Brain microvascular endothelial cell (primary cell): ENCODE data around the gene VAPB.

Source experiments
- DNase-seq: peaks from one replicate; pipeline ENCODE4 v3.0.0-alpha.2; 2020
- H3K27ac ChIP-seq: fragments of 250-450 bp; sonication (Bioruptor Pico); 2 replicates; pipeline ENCODE4 v1.5.1; 2020; ENCODE audit warnings: mild to moderate bottlenecking, moderate library complexity
- H3K27me3 ChIP-seq: fragments of 250-450 bp; sonication (Bioruptor Pico); replicated peaks from 2 replicates; pipeline ENCODE4 v1.5.1; 2020; ENCODE audit warnings: mild to moderate bottlenecking
- H3K36me3 ChIP-seq: fragments of 250-450 bp; sonication (Bioruptor Pico); replicated peaks from 2 replicates; pipeline ENCODE4 v1.5.1; 2020; ENCODE audit warnings: mild to moderate bottlenecking
- H3K4me3 ChIP-seq: 2 replicates; pipeline ENCODE4 v1.5.1; 2011; ENCODE audit warnings: low read depth, mild to moderate bottlenecking, control low read depth, low read length, moderate library complexity
- in situ Hi-C: cut with HindIII; loops from 2 replicates; pipeline ENCODE4 v1.10.0; 2017; ENCODE audit warnings: low sequenced_read_pairs, low pct_ligation_motif_present
- TF ChIP-seq, protein P1 (sequence below): IDR thresholded peaks from 2 replicates; pipeline ENCODE4 v1.5.1; 2011; ENCODE audit warnings: low read depth, mild to moderate bottlenecking, moderate library complexity, low read length, control low read depth, inconsistent platforms; ENCODE audit errors: missing control alignments

VAPB gene

DNA sequence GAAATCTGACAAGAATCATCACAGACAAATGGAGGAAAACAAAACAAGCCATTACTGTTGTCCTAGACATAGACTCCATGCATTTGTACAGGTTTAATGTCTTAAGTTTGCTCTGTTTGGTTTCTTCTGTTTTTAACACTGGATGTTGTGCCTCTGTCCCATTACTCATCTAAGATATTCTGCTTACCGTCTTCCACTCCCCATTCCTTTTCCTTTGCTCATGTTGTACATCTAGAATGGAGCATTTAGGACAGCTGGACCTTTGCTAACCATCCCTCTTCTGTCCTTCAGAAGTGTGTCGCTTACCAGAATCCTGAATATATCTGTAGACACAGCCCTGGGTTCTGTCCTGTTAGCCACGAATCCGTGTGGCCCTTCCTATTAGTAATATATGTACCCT lies 44.3 kb upstream of the VAPB start:
- TF ChIP-seq, protein P1, sequence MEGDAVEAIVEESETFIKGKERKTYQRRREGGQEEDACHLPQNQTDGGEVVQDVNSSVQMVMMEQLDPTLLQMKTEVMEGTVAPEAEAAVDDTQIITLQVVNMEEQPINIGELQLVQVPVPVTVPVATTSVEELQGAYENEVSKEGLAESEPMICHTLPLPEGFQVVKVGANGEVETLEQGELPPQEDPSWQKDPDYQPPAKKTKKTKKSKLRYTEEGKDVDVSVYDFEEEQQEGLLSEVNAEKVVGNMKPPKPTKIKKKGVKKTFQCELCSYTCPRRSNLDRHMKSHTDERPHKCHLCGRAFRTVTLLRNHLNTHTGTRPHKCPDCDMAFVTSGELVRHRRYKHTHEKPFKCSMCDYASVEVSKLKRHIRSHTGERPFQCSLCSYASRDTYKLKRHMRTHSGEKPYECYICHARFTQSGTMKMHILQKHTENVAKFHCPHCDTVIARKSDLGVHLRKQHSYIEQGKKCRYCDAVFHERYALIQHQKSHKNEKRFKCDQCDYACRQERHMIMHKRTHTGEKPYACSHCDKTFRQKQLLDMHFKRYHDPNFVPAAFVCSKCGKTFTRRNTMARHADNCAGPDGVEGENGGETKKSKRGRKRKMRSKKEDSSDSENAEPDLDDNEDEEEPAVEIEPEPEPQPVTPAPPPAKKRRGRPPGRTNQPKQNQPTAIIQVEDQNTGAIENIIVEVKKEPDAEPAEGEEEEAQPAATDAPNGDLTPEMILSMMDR = no peak
- Histone ChIP-seq H3K27ac (no peak overlapping the region), H3K27me3 (no peaks in the 10 kb centered on the region), H3K36me3 (peaks cover 12% of the 10 kb centered on the region), H3K4me3 (no peak overlapping the region)
- DNase-seq = peak; percentile 19
- in situ Hi-C loops = no loop called here

DNA sequence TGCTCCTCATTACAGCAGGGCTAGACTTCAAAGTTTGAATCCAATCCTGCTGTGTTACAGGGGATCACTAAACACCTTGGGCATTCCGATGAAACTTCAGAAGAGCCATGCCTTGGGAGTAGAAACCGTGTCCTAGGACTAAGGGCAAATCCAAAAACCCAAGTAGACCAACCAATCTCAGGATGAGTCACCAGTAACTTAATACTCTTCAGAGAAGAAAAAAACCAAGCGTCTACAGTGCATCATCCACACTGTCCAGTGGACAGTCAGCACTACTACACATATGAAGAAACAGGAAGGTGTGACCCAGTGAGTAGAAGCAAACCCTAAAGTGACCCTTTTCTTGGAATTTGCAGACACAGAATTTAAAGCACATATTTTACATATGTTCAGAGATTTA lies 39.5 kb upstream of the VAPB start:
- Histone ChIP-seq H3K36me3 (peaks cover 21% of the 10 kb centered on the region), H3K27ac (no peak overlapping the region), H3K4me3 (no peak overlapping the region), H3K27me3 (no peaks in the 10 kb centered on the region)
- DNase-seq = peak; percentile 73
- in situ Hi-C loops = no loop called here
- TF ChIP-seq, protein P1 = peak; percentile 39

DNA sequence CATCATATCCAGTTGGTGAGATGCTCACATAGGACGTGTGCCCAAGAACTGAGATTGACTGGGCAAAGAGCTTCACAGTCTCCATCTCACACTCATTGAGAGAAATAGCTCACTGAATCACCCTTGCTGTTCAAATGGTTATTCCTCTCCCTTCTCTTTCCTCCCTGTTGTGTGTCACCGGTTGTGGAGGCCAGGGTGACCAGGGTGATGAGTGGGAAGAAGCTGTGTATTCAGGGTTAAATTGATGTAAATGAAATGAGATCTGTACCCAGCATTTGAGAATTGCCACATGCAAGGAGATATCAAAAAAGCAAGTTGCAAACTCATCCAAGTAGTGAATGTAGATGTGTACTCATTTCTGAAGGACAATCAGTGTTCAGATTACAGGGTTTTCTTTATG lies 36.6 kb upstream of the VAPB start:
- in situ Hi-C loops = no loop called here
- no peak for DNase-seq
- TF ChIP-seq, protein P1 = no peak
- Histone ChIP-seq H3K4me3 (no peak overlapping the region), H3K27me3 (no peaks in the 10 kb centered on the region), H3K36me3 (peaks cover 27% of the 10 kb centered on the region), H3K27ac (no peak overlapping the region)

DNA sequence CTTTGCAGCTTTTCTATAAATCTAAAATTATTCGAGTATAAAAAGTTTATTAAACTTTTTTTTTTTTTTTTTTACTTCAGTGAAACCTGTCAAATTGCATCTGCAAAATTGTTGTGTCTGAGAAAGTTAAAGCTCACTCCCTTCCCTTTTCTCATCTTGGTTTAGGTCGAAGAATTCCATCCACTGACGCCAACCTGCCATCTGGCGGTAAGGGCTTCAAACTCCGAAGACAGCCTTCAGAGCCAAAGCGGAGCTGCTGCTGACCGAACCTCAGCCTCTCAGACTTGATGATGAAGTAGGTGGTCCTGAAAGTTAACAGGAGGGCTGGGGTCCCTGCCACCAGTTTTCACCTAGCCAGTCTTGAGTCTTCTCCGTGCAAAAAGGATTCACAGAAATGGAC lies 29.6 kb upstream of the VAPB start:
- no peak for DNase-seq
- Histone ChIP-seq H3K36me3 (peaks cover 31% of the 10 kb centered on the region), H3K27me3 (no peaks in the 10 kb centered on the region), H3K4me3 (no peak overlapping the region), H3K27ac (no peak overlapping the region)
- in situ Hi-C loops = no loop called here
- TF ChIP-seq, protein P1 = peak; percentile 36

DNA sequence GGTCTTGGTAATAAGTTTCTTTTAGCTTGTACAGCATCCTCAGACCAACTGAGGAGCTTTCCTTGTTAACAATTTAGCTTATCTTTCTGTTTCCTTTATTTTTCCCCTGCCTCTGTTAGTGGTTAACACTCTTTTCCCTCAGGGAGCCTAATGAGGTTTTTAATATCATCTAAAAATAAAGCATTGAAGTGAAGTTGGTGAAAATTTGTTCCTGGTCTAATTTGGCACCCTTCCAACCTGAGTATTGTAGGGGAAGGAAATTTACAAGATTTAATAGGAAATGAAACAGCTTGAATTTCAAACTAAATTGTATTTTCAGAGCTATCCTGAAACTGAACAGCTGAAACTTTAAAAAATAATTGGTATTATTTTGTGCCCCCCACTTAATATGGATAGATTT lies 28.1 kb upstream of the VAPB start:
- TF ChIP-seq, protein P1 = no peak
- Histone ChIP-seq H3K4me3 (no peak overlapping the region), H3K27ac (no peak overlapping the region), H3K36me3 (peaks cover 16% of the 10 kb centered on the region), H3K27me3 (no peaks in the 10 kb centered on the region)
- in situ Hi-C loops = no loop called here
- no peak for DNase-seq

DNA sequence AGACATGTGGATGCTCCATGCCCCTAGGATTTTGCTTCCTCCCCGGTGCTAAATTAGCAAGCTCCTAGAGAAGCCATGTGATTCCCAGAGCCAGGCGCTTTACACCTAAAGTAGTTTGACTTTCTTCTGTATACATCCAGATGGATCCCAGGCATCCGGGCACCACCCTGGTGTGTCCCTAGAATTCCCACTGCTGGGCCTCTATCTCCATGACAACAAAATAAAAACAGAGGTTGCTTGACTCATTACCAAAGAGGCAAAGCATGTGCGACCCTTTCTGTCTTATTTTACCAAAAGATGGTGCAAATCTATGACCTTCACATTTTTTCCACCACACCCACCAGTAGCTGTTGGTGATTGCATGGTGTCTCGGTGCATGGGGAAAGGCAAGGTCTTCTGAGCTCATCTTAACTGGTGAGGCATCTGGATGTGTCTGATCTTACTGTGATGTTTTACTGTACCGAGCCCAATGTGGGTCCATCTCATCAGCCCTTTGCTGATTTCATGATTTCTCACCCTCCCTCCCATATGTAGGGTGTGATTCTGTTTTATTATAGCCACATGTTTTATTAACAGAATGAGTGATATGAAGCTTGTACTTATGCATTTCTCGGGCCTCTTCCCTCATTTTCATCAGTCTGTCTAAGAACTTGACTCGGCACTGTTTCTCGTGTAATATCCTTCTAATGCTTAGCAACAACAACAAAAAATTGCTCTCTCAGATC lies 27.4 kb upstream of the VAPB start:
- Histone ChIP-seq H3K4me3 (no peak overlapping the region), H3K36me3 (peaks cover 15% of the 10 kb centered on the region), H3K27me3 (no peaks in the 10 kb centered on the region), H3K27ac (peak overlapping the region; percentile 21)
- in situ Hi-C loops = no loop called here
- TF ChIP-seq, protein P1 = no peak
- peak; percentile 47 for DNase-seq
